Testis (tissue), 3 donors: ENCODE results near the gene ZNF438. TPM values are rescaled to one million over a fixed set of nuclear protein-coding genes. Genes with fewer than 3 reads are reported as not detected.

ENCODE experiments used
- DNase-seq: peaks from one replicate; pipeline ENCODE4 v3.0.0-alpha.2; 2019
- H3K27ac ChIP-seq, 2 donors: fragments of 200-600 bp; sonication (generic); one replicate each; pipeline ENCODE4 v1.5.1; 2019
- H3K27me3 ChIP-seq: fragments of 200-600 bp; sonication (generic); one replicate; pipeline ENCODE4 v1.5.1; 2019
- H3K36me3 ChIP-seq: fragments of 200-600 bp; sonication (generic); one replicate; pipeline ENCODE4 v1.5.1; 2017; ENCODE audit warnings: low read depth; ENCODE audit errors: missing control alignments
- H3K4me1 ChIP-seq: fragments of 200-600 bp; sonication (generic); one replicate; pipeline ENCODE4 v1.5.1; 2019
- H3K4me3 ChIP-seq, 2 donors: fragments of 200-600 bp; sonication (generic); one replicate each; pipeline ENCODE4 v1.5.1; 2017 to 2019
- H3K9me3 ChIP-seq: fragments of 200-600 bp; sonication (generic); one replicate; pipeline ENCODE4 v1.5.1; 2017
- CTCF ChIP-seq, 3 experiments: fragments of 450-650 bp in 2 of 3; fragments of 200-600 bp in 1 of 3; sonication (generic) in 1 of 3; IDR thresholded peaks; one replicate each; pipeline ENCODE4 v1.5.1; 2016 to 2019; ENCODE audit warnings: antibody characterized with exemption in 3 of 3, mild to moderate bottlenecking in 2 of 3, moderate library complexity in 1 of 3
- POLR2A ChIP-seq: fragments of 450-650 bp; IDR thresholded peaks from one replicate; pipeline ENCODE4 v1.6.1; 2017; ENCODE audit warnings: antibody characterized with exemption, mild to moderate bottlenecking, moderate library complexity
- WGBS, 2 donors: methylation state at CpG; one replicate each; pipeline ENCODE4 v1.1.5; 2018; 5-methylcytosine and 5-hydroxymethylcytosine counted together
- intact Hi-C: fragments of 100-400 bp; cut with DNase I; formaldehyde crosslinking; loops from one replicate; pipeline ENCODE4 v1.15.1; 2023; ENCODE audit warnings: low total_unique reads
- polyA plus RNA-seq: library from polyadenylated mRNA; stranded (reverse); fragments of 350-450 nt; fragmentation: Illumina TruSeq; extraction: RNeasy Lipid Tissue Mini Kit (QIAGEN cat#74804); gene quantifications from one replicate; pipeline ENCODE4 v1.2.3, GENCODE V29; 2014; ENCODE audit warnings: low read depth, low replicate concordance; ENCODE audit not compliant: insufficient read depth
- total RNA-seq, 2 donors: library from RNA; depleted of rRNA; stranded (reverse); fragments of >200 nt; gene quantifications; one replicate each; pipeline ENCODE4 v1.2.3, GENCODE V29; 2016

ZNF438 gene
- total and polyA plus RNA-seq, 3 donors from 2014 or later: 15.3 to 17.8 (median 16.2) TPM

GRCh38 chr10:30832001-30832748 is 199.5 kb downstream of the ZNF438 start:
- intact Hi-C loops: no loop called here
- Histone ChIP-seq H3K9me3 (no peaks in the 10 kb centered on the region), H3K36me3 (no peaks in the 10 kb centered on the region), H3K4me3 (no peak overlapping the region), H3K4me1 (peaks cover 5% of the 10 kb centered on the region), H3K27me3 (no peaks in the 10 kb centered on the region), H3K27ac (no peak overlapping the region)
- no peak for DNase-seq
- TF ChIP-seq CTCF (IDR thresholded peaks at IDR 0.05): no peak
- 77 to 84% methylated on average over 10 of the region's 10 CpGs for WGBS, 2 donors

DNA sequence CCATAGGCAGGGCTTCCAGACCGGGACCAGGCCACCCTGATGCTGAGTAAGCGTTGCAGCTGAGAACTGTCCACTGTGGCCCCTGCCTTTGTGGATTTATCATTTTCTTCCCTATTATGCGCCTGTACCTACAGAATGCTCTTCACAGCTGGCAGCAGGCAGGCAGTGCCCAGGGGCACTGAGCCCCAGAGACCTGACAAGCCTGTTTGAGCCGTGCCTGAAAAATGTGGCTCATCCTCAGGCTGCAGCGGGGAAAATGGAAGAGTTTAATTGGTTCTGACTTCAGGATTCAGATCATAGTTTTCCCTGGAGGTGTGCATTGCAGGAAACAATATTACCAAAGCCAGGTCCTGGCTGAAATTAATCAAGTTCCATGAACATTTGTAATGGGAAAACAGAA is 200.2 kb downstream of the ZNF438 start:
- intact Hi-C loops: no loop called here
- Histone ChIP-seq H3K27ac (no peak overlapping the region), H3K4me1 (peaks cover 5% of the 10 kb centered on the region), H3K9me3 (no peaks in the 10 kb centered on the region), H3K27me3 (no peaks in the 10 kb centered on the region), H3K36me3 (no peaks in the 10 kb centered on the region), H3K4me3 (no peak overlapping the region)
- 89 to 95% methylated on average over 5 of the region's 5 CpGs for WGBS, 2 donors
- no peak for TF ChIP-seq POLR2A
- no peak for TF ChIP-seq CTCF (IDR thresholded peaks at IDR 0.05)
- DNase-seq: no peak

DNA sequence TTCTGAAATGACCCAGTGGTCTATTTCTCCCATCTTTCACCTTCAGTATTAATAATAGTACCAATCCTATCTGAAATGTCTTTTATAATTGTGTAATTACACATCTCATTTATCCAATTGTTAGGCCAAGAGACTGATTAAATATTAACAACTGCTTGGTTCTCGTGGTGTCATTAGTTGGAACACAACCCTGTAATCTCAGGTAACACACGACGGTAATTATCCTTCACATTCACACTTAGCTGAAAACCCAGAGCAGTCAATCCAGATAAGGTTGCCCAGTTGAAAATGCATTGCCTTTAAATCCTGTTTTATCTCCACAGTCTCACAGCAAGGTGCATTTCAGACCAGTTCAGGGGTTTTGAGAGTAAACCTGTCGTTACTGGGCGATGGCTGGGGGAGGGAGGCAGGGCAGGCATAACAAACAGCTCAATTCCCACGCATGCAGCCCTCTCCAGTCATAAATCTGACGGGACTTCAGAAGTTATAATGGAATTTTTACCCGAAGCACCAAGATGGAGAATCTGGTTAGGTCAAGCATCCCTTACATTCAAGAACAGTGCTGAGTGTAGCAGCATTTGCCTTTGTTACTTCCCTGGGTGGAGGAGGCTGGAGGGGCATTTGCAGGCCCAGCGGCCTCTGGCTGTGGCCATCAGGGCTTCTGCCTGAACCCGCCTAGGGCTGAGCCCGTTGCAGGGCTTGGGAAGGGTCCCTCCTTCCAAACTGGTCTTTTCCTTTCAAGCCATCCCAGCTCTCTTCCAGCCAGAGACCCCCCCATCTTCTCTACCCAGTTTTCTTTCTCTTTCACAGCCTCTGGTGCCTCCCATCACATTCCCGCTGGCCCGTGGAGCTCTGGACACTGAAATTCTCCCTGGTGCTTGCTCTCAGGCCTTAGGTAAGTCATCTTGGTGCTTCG is 201.1 kb downstream of the ZNF438 start:
- Histone ChIP-seq H3K4me1 (peaks cover 5% of the 10 kb centered on the region), H3K27me3 (no peaks in the 10 kb centered on the region), H3K4me3 (no peak overlapping the region), H3K27ac (no peak overlapping the region), H3K36me3 (no peaks in the 10 kb centered on the region), H3K9me3 (no peaks in the 10 kb centered on the region)
- DNase-seq: no peak
- WGBS, 2 donors: 85 to 88% methylated on average over 13 to 14 of the region's 14 CpGs
- intact Hi-C loops: no loop called here
- no peak for TF ChIP-seq POLR2A
- no peak for TF ChIP-seq CTCF (IDR thresholded peaks at IDR 0.05)

DNA sequence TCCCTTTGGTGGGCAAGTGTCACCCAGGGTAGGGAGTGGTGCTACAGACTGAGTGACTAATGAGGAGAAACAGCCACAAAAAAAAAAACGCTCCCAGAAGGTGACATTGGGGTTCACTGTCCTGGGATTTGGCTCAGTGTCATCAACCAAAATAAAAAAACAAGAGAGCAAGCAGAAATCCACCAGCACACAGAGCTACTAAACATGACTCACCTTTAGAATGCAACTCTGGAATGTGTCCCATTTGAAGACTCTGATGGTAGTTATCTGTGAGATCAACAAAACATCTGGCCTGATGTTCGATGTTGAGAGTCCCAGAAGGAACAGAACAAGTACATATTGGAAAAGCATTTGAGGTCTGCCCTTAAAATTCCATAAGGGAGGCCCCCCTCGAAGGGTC is 201.8 kb downstream of the ZNF438 start:
- Histone ChIP-seq H3K9me3 (no peaks in the 10 kb centered on the region), H3K4me3 (no peak overlapping the region), H3K27ac (no peak overlapping the region), H3K27me3 (no peaks in the 10 kb centered on the region), H3K4me1 (peaks cover 5% of the 10 kb centered on the region), H3K36me3 (no peaks in the 10 kb centered on the region)
- TF ChIP-seq POLR2A: no peak
- DNase-seq: no peak
- 73 to 78% methylated on average over 3 of the region's 3 CpGs for WGBS, 2 donors
- intact Hi-C loops: no loop called here

GRCh38 chr10:30828680-30829079 is 203.0 kb downstream of the ZNF438 start:
- DNase-seq: peak; percentile 36
- H3K27me3 ChIP-seq: no peaks in the 10 kb centered on the region
- no peak overlapping the region for H3K27ac ChIP-seq
- H3K4me3 ChIP-seq: no peak overlapping the region
- intact Hi-C loops: no loop called here
- no peaks in the 10 kb centered on the region for H3K9me3 ChIP-seq
- TF ChIP-seq CTCF (IDR thresholded peaks at IDR 0.05) (no peak), POLR2A (no peak)
- H3K4me1 ChIP-seq: peaks cover 5% of the 10 kb centered on the region
- H3K36me3 ChIP-seq: no peaks in the 10 kb centered on the region
- WGBS, 2 donors: 28 to 35% methylated on average over 4 of the region's 4 CpGs
